KMS-11 (cell line): Measurements from ENCODE around the gene FRAS1.

Experiments
- H2AFZ ChIP-seq: fragments of 200-600 bp; sonication (generic); 2 replicates; pipeline ENCODE4 v1.6.1; 2016; ENCODE audit warnings: antibody characterized with exemption, mixed run types, low read depth
- H3K27ac ChIP-seq: fragments of 200-600 bp; sonication (generic); 2 replicates; pipeline ENCODE4 v1.6.1; 2016; ENCODE audit warnings: mild to moderate bottlenecking, mixed run types
- H3K27me3 ChIP-seq: fragments of 200-600 bp; sonication (generic); 2 replicates; pipeline ENCODE4 v1.6.1; 2017; ENCODE audit warnings: mild to moderate bottlenecking, low read depth, mixed run types, moderate library complexity; ENCODE audit not compliant: insufficient read depth
- H3K36me3 ChIP-seq: fragments of 200-600 bp; sonication (generic); 2 replicates; pipeline ENCODE4 v1.6.1; 2017; ENCODE audit warnings: mild to moderate bottlenecking, mixed run types; ENCODE audit not compliant: insufficient read depth
- H3K4me1 ChIP-seq: fragments of 200-600 bp; sonication (generic); 2 replicates; pipeline ENCODE4 v1.6.1; 2016; ENCODE audit warnings: mild to moderate bottlenecking, low read depth, mixed run types; ENCODE audit not compliant: poor library complexity, severe bottlenecking
- H3K4me2 ChIP-seq: fragments of 200-600 bp; sonication (generic); 2 replicates; pipeline ENCODE4 v1.7.0; 2016; ENCODE audit warnings: mild to moderate bottlenecking, mixed run types
- H3K4me3 ChIP-seq: fragments of 200-600 bp; sonication (generic); IDR thresholded peaks from 2 replicates; pipeline ENCODE4 v1.6.1; 2017; ENCODE audit warnings: low read depth, low read length, mixed read lengths; ENCODE audit not compliant: insufficient read depth
- H3K79me2 ChIP-seq: fragments of 200-600 bp; sonication (generic); 2 replicates; pipeline ENCODE4 v1.6.1; 2016; ENCODE audit warnings: low read depth, mixed run types; ENCODE audit not compliant: insufficient read depth
- H3K9ac ChIP-seq: fragments of 200-600 bp; sonication (generic); 2 replicates; pipeline ENCODE4 v1.6.1; 2016; ENCODE audit warnings: mild to moderate bottlenecking, mixed run types
- H4K20me1 ChIP-seq: fragments of 200-600 bp; sonication (generic); 2 replicates; pipeline ENCODE4 v1.6.1; 2016; ENCODE audit warnings: mild to moderate bottlenecking, mixed run types; ENCODE audit not compliant: insufficient read depth
- TF ChIP-seq, protein P1 (sequence below): fragments of 200-600 bp; sonication (generic); conservative IDR thresholded peaks from 2 replicates; pipeline ENCODE4 v1.6.1; 2017; ENCODE audit warnings: low read depth, mild to moderate bottlenecking, antibody characterized with exemption, low read length, moderate library complexity, mixed read lengths

FRAS1 gene

DNA sequence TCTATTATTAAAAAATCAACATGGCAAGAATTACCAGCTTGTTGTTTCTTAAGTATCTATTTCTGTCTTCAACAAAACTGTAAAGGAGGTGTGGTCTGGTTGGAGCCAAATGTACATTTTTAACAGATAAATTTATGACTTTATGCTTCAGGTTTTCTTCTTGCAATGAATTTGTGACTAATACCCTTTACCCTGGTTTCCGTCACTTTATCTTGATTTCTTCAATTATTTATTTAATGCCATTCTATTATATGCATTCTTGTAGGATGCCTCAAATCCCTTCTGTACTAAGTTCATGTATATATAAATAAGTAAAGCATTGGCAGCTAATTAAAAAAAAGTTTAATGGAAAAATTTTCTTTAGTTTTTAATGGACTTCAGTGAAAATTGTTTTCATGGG, 453.0 kb downstream of the FRAS1 start:
- no peaks in the 10 kb centered on the region for H3K4me1 ChIP-seq
- H3K36me3 ChIP-seq, result no peaks in the 10 kb centered on the region
- H3K9ac ChIP-seq, result no peak overlapping the region
- no peaks in the 10 kb centered on the region for H3K79me2 ChIP-seq
- TF ChIP-seq, protein P1, sequence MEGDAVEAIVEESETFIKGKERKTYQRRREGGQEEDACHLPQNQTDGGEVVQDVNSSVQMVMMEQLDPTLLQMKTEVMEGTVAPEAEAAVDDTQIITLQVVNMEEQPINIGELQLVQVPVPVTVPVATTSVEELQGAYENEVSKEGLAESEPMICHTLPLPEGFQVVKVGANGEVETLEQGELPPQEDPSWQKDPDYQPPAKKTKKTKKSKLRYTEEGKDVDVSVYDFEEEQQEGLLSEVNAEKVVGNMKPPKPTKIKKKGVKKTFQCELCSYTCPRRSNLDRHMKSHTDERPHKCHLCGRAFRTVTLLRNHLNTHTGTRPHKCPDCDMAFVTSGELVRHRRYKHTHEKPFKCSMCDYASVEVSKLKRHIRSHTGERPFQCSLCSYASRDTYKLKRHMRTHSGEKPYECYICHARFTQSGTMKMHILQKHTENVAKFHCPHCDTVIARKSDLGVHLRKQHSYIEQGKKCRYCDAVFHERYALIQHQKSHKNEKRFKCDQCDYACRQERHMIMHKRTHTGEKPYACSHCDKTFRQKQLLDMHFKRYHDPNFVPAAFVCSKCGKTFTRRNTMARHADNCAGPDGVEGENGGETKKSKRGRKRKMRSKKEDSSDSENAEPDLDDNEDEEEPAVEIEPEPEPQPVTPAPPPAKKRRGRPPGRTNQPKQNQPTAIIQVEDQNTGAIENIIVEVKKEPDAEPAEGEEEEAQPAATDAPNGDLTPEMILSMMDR, result no peak
- no peaks in the 10 kb centered on the region for H3K27me3 ChIP-seq
- H3K4me2 ChIP-seq, result no peak overlapping the region
- H2AFZ ChIP-seq, result no peak overlapping the region
- H4K20me1 ChIP-seq, result no peaks in the 10 kb centered on the region
- H3K27ac ChIP-seq, result no peak overlapping the region
- H3K4me3 ChIP-seq, result no peak overlapping the region

DNA sequence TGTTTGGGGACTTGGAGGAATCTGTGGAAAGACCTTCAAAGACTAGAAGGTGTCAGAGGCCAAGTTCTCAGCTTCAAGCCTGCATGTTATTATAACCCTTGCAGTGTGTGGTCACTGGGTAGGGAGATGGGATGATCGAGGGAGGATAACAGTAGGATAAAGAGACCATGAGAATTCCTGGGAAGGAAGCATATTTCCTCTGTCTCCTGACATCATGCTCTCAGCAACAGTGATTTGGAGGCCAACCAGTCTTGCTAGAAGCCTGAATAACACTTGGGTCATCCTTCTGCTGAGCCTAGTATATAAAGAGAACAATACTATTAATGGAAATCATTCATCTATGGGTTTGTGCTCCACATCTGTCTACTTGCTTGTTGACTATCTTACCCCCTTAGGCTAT, 453.6 kb downstream of the FRAS1 start:
- Histone ChIP-seq H3K4me2 (no peak overlapping the region), H3K27me3 (no peaks in the 10 kb centered on the region), H3K36me3 (no peaks in the 10 kb centered on the region), H3K79me2 (no peaks in the 10 kb centered on the region), H2AFZ (no peak overlapping the region), H3K4me1 (no peaks in the 10 kb centered on the region), H3K9ac (no peak overlapping the region), H3K27ac (no peak overlapping the region), H4K20me1 (no peaks in the 10 kb centered on the region), H3K4me3 (no peak overlapping the region)
- TF ChIP-seq, protein P1, result no peak

DNA sequence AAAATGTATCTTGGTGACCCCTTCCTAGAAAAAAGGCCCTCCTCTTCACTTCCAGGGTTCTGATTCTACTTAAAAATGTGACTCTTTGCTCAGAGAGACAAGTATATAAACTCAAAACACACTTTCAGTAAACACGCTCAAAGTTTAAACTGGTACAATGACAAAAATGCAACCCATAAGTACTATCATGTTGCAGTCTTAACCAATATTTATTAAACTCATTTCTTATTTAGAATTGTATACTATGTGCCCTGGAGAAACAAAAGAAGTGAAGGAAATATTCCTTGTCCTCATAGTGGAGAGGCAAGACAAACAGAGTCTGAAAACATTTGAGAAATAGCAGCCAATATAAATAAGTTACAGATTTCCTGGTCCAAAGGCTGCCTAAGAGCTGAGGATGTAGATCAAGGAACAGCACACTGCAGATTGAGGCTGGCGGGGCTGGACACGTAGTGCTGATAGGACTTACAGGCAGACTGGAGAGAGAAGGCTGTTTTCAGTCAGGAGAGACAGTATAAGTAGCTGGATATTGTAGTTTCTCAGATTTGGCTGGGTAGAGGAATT, 455.3 kb downstream of the FRAS1 start:
- H3K9ac ChIP-seq, result no peak overlapping the region
- H3K4me3 ChIP-seq, result no peak overlapping the region
- H3K27ac ChIP-seq, result no peak overlapping the region
- H3K36me3 ChIP-seq, result no peaks in the 10 kb centered on the region
- H2AFZ ChIP-seq, result no peak overlapping the region
- no peaks in the 10 kb centered on the region for H3K27me3 ChIP-seq
- H3K79me2 ChIP-seq, result no peaks in the 10 kb centered on the region
- no peak overlapping the region for H3K4me2 ChIP-seq
- H4K20me1 ChIP-seq, result no peaks in the 10 kb centered on the region
- TF ChIP-seq, protein P1, result no peak
- no peaks in the 10 kb centered on the region for H3K4me1 ChIP-seq

DNA sequence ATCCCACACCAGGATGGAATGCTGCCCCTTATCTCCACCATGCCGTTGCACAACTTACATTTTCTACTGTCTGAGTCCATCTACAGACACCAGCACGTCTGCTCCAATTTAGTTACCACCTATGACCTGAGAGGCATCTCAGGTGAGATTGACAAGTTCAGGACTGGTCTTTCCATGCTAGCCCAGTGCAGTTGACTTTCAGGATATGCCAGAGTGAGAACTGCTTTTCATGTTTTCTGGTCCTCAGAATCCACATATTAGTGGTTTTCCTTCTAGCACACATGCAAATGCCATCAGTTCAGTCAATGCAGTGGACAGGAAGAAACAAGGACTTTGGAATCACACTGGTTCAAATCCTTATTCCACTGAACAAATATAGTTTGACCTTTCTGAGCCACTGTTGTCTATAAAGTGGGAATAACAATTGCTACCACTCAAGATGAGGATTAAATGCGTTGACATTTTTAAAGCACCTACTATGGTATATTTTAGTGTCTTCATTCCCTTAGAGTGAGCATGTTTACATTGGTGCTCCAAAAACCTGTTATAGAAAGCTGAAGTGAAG, 456.4 kb downstream of the FRAS1 start:
- Histone ChIP-seq H3K27ac (no peak overlapping the region), H3K4me2 (no peak overlapping the region), H3K4me1 (no peaks in the 10 kb centered on the region), H4K20me1 (no peaks in the 10 kb centered on the region), H3K79me2 (no peaks in the 10 kb centered on the region), H3K4me3 (no peak overlapping the region), H2AFZ (no peak overlapping the region), H3K9ac (no peak overlapping the region), H3K36me3 (no peaks in the 10 kb centered on the region), H3K27me3 (no peaks in the 10 kb centered on the region)
- TF ChIP-seq, protein P1, result no peak
